HG03457 (cell line): Measurements from ENCODE around the gene ZNF683.
"Not testable (repeated sequence)": the region's sequence is repeated elsewhere in the genome, so short reads cannot be mapped to it uniquely, and the experiment has no call there.

Experiments used
- ATAC-seq: cut with Tn5 transposase; IDR thresholded peaks from one replicate; pipeline ENCODE4 v1.9.1; 2021; ENCODE audit warnings: moderate number of reproducible peaks; ENCODE audit not compliant: unreplicated experiment

ZNF683 gene

GRCh38 chr1:26338670-26339069, 33.9 kb downstream of the ZNF683 start:
- no peak for ATAC-seq

DNA sequence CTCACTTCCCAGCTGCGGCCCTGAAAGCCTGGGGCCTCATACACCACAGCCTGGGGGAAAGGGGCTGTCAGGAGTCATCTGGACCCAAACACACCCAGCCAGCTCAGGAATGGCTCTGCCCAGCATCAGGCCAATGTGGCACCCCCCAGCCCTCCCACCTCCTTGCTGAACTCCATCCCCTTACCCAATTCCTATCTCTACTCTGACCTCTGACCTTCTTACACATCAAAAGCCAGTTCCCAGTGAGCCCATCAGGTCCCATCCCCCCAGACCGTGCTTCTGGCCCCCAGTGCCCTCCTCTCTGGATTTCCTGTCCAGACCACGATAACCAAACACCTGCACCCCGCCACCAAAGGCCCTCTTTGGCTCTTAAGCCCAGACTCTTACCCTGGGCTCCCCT, 34.9 kb downstream of the ZNF683 start:
- ATAC-seq: no peak

DNA sequence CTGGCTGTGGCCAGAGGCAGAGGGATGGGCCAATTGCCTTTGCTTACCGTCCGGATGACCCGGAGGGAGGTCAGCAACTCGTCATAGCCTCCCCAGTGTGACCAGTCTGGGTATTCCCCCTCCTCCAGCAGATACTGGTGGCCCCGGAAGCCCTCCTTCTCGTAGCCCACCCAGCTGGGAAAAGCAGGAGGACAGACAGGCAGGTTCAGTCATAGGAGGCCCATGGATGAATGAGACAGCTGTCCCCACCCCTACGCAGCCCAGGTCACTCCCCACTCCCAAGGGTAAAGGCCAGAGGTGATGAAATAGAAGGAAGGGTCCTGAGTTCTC, 35.4 kb downstream of the ZNF683 start:
- no peak for ATAC-seq

DNA sequence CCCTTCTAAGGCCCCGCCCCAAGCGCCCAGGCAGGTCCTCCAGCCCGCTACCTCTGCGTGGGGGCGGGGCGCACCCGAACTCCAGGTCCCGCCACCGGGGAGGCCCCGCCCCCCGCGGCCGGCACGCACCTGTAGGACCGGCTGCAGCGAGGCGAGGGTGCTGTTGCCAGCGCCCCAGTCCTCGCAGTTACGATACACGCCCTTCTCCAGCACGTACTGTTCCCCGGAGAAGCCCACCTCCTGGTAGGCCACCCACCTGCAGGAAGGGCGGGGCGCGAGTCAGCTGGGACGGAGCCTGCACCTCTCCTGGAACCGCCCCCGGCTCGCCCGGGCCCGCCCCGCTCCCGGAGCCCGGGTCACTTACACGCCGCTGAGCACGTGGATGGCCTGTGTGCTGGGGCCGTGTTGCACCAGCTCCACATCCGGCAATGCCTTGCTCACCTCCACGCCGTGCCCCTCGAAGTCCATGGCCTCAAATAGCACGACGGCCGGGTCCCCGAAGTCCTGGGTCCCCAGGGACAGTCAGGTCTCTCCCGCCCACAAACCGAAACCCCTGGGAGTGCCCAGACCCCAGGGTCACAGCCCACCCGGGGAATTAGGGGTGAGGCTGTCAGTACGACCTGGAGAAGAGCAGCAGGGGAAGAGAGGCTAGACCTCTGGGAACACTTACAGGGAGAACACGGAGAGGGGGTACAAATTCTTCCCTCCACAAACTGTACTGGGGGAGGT, 35.9 kb downstream of the ZNF683 start:
- no peak for ATAC-seq

- no peak for ATAC-seq
These were observed 36.6 kb downstream of the ZNF683 start for GRCh38 chr1:26335774-26336476.

- not testable (repeated sequence) for ATAC-seq
These were observed 39.2 kb downstream of the ZNF683 start for GRCh38 chr1:26333312-26333711.

- ATAC-seq: no peak
These were observed 42.3 kb downstream of the ZNF683 start for GRCh38 chr1:26330276-26330675.

DNA sequence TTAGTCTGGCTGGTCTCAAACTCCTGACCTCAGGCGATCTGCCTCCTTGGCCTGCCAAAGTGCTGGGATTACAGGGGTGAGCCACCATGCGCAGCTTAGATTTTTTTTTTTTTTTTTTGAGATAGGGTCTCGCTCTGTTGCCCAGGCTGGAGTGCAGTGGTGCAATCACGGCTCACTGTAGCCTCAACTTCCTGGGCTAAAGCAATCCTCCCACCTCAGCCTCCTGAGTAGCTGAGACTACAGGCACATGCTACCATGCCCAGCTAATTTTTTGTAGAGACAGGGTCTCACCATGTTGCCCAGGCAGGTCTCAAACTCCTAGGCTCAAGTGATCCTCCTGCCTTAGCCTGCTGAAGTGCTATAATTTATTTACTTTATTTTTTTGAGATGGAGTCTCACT, 43.2 kb downstream of the ZNF683 start:
- not testable (repeated sequence) for ATAC-seq

DNA sequence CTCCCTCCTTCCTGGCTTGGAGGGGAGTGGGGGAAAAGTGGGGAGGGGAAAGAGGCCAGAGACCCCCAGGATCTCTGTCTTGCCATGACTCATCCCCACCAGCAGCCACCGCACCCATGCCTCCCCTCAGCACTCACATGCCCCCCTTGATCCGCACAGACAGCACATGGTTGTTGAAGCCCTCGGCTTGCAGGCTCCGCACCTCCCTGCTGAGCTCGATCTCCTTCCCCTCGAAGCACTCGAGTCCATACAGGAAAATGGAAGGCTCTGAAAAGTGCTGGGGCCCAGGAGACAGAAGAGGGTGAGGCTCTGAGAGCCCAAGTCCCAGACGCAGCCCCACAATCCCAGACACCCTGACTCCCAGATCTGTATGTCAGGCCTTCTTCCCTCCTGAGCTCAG, 44.0 kb downstream of the ZNF683 start:
- ATAC-seq: no peak

GRCh38 chr1:26327956-26328362, 44.6 kb downstream of the ZNF683 start:
- ATAC-seq: no peak

DNA sequence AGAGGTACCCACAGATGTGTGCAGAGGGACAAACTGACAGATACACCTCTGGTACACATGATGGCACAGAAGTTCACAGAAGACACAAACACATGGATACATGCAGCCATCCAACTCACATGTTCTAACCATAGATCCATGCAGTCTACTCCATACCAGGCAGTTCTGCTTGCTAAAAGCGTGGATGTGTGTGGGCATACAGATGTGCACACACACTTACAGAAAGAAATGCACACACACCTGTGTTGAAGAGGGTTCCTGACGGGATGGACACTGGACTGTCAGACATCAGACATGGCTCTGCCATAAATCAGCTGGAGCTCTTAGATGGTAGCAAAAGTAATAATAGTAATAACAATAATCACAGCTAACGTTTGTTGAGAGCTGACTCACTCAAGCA, 48.0 kb downstream of the ZNF683 start:
- no peak for ATAC-seq

DNA sequence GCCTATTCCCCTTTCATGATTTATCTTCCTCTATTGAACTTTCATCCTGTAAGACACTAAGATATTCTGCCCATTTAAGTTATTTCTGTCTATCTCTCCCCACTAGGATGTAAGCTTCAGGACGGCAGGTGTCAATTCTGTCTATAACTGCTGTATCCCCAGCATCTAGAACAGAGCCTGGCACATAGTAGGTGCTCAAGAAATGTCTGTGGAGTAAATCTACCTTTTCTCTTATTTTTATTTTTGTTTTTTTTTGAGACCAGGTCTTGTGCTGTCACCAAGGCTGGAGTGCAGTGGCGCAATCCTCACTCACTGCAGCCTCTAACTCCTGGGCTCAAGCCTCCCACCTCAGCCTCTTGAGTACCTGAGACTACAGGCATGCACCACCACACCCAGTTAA, 49.2 kb downstream of the ZNF683 start:
- no peak for ATAC-seq

DNA sequence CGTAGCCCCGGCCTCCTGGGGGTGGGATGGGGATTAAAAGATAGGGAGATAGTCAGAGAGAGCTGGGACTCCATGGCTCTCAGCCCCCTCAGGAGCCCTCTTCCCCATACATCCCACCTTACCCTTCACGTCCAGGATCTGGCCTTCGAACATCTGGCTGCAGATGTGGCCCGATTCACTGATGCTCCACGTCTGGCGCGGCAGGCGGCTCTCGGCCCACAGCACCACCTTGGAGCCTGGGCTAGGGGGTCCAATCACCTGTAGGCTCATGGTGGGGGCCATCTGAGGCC, 50.6 kb downstream of the ZNF683 start:
- no peak for ATAC-seq

- ATAC-seq: no peak
These were observed 51.1 kb downstream of the ZNF683 start for GRCh38 chr1:26321315-26322041.

GRCh38 chr1:26320896-26321295, 51.7 kb downstream of the ZNF683 start:
- no peak for ATAC-seq

DNA sequence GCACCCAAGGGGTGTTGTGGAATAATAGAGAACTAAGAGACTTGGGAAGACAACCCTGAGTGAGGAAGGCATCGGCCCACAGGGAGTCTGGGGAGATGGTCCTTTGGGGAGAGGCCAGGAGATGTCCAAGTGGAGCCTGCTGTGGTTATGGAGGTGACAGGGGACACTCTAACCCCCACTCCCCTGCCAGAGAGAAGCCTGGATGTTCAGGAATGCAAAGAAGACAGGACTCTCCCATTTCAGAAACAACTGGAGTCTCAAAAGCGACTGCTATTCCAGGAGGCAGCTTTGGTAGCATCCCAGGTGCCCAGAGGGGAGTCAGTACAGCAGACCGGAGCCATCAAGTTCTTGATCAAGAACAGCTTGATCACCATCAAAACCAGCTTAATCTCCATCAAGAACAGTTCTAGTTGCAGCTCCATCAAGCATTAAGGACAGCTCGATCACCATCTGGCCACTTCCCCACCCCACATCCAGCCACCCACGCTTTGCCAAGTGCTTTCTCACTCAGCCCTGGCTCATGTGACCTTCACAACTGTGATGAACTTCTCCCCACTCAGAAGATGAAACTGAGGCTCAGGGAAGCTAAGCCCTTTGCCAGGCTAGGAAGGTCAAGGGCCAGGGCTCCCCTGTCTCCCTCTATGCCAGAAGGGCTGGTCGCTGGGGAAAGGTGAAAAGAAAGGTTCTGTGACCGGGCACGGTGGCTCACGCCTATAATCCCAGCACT, 54.0 kb downstream of the ZNF683 start:
- ATAC-seq: no peak

- ATAC-seq: no peak
These were observed 54.8 kb downstream of the ZNF683 start, which contains the start of gene CD52 for GRCh38 chr1:26317612-26318337. Gene CD52, plus strand, starts transcription at chr1:26317958. Its CDS starts 60 bp downstream, at chr1:26318018.

DNA sequence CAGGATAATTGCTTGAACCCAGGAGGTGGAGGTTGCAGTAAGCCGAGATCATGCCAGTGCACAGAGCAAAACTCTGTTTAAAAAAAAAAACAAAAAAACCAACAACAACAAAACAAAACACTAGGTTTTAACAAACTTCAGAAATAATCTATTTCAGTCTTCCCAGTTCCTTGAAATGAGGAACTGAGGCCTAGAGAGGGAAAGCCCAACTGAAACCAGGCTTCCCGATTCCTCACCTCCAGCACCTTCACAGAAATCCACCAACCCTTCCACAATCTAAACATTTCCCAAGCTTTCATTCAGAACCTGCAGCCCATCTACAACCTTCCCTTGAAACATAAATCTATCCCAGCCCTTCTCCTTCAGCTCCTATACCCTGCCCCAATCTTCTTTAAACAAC, 55.4 kb downstream of the ZNF683 start:
- ATAC-seq: no peak

GRCh38 chr1:26315874-26316850, 56.4 kb downstream of the ZNF683 start:
- ATAC-seq: no peak

GRCh38 chr1:26314501-26314900, 58.0 kb downstream of the ZNF683 start:
- no peak for ATAC-seq
